Skin of body (tissue), 2 donors: ENCODE data around the gene GABRG3. TPM values are rescaled to one million over a fixed set of nuclear protein-coding genes. Genes with fewer than 3 reads are reported as not detected.
"Not testable (repeated sequence)": the region's sequence is repeated elsewhere in the genome, so short reads cannot be mapped to it uniquely, and the experiment has no call there.

Experiments
- DNase-seq: peaks from one replicate; lab custom pipeline; 2025; lab: John Stamatoyannopoulos, UW
- total RNA-seq: library from RNA; depleted of rRNA; stranded (reverse); fragments of >200 nt; gene quantifications from one replicate; pipeline ENCODE4 v1.2.3, GENCODE V29; 2014

GABRG3 gene
- total RNA-seq, 1 donor from 2014 or later, result 0.89 TPM

DNA sequence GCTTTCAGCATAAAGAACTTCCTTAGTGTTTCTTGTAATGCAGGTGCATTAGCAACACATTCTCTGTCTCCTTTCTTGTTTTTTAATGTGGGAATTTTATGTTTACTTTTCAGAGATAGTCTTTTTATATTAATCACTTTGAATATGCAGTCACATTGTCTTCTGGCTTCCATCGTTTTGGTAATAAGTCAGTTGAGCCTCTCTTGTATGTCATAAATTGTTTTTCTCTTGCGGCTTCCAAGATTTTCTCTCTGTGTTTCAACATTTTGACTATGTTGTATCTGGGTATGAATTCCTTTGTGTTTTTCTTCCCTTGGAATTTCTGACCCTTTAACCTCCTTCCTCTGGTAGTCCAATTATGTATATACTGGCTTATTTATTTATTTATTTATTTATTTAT lies 25.3 kb downstream of the GABRG3 start:
- no peak for DNase-seq

- not testable (repeated sequence) for DNase-seq
Measured at GRCh38 chr15:27003003-27003402, 32.0 kb downstream of the GABRG3 start.

DNA sequence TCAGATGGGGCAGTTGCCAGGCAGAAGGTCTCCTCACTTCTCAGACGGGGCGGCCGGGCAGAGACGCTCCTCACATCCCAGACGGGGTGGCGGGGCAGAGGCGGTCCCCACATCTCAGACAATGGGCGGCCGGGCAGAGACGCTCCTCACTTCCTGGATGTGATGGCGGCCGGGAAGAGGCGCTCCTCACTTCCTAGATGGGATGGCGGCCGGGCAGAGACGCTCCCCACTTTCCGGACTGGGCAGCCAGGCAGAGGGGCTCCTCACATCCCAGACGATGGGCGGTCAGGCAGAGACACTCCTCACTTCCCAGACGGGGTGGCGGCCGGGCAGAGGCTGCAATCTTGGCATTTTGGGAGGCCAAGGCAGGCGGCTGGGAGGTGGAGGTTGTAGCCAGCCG lies 33.2 kb downstream of the GABRG3 start:
- not testable (repeated sequence) for DNase-seq

- DNase-seq, result peak; percentile 81
Measured at GRCh38 chr15:27017168-27017809, 46.3 kb downstream of the GABRG3 start.

- DNase-seq, result no peak
Measured at GRCh38 chr15:27019687-27020086, 48.7 kb downstream of the GABRG3 start.

DNA sequence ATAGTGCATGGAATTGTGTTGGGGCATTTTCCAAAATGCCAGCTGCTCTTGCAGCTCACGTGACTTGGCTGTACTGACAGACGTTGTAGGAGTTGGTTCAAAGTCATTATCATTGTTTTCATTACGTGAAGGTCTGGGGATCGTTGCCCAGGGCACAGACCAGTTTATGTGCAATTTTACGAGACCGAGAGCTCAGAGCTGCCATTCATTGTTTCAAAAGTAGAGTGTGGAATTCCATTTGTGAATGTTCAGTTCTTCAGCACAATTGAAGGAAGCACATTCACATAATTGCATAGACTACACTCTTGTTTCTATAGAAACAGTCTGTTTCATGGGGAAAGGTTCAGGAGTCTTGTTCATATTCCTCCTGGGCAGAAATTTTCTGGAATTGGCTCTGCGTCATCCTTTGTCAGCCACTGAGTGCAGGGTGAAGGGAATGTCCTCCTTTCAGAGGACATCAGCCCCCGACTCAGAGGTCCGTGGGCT lies 54.5 kb downstream of the GABRG3 start:
- no peak for DNase-seq

DNA sequence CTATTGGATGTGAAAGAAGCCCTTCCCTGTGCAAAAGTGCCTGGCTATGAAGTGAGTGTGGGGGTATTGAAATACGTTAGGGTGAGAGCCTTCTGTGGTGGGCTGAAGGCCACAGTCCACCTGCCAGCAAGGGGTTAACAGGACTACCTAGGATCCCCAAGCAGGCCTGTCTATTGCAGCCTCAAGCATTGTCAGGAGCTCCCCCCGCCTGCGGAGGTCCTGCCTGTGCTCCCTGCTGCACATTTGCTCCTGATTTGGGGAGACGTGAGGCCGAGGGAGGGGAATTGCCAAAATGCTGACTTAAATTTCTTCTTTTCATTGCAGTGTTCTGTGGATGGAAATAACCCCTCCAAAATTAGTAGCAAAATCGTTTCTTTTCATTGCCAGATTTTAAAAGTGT lies 56.2 kb downstream of the GABRG3 start:
- DNase-seq, result no peak

DNA sequence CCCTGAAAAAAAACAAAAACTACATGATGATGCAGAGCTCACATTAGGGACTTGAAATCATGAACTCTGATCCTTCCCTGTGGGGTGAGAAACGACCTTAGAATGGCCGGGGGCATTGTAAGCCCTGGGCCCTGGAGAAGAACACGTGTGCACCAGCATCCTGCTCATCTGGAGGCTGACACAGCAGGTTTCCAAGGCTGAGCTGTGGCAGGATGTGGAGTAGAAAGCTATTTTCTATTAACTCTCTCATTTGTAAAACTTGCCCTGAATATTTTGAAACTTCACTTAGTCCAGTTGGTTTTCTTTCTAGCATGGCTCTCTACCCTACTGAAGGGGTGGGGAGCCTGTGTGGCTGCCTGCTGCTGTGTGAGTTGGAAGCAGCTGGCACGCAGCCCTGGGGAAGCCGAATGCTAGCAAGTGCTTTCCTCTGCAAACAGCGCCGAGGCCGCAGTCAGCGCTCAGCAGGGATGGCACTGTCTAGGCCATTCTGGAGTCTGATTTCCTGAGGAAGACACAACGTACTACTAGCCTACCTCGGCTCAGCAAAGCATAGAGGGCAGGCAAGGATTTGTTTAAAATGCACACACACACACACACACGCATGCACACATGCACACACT lies 58.0 kb downstream of the GABRG3 start:
- peak; percentile 50 for DNase-seq

DNA sequence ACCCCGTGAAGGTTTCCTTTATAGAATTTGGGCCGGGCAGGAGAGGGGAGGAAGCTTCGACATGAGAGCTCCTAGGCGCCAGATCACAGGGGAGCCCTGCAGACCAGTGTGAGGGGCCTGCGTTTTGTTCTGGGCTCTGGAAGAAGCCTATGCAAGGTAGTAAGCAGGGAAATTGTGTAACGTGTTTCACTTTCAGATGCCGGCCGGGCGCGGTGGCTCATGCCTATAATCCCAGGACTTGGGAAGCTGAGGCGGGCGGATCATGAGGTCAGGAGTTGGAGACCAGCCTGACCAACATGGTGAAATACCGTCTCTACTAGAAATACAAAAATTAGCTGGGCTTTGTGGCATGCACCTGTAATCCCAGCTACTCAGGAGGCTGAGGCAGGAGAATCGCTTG lies 65.2 kb downstream of the GABRG3 start:
- DNase-seq, result no peak

DNA sequence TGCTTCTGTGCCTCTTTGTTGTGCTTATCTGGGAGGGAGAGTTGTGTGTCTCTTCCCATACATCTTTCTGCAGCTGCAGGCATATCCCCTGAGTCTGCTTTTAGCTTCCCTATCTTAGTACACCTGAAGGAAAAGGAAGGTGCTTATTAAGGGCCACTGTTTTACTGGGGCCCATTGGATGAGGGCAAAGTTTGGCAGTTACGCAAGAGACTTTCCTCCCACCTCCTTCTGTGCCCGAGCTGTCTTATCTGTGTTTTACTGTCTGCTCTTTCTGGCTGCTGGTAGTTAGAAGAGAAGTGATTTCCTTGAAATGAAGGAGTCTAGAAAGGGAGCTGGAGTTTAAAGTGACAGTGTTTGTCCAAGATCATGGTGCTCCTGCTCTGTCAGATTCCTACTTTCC lies 66.5 kb downstream of the GABRG3 start:
- DNase-seq, result no peak

GRCh38 chr15:27039152-27039551 lies 68.2 kb downstream of the GABRG3 start:
- DNase-seq, result no peak

DNA sequence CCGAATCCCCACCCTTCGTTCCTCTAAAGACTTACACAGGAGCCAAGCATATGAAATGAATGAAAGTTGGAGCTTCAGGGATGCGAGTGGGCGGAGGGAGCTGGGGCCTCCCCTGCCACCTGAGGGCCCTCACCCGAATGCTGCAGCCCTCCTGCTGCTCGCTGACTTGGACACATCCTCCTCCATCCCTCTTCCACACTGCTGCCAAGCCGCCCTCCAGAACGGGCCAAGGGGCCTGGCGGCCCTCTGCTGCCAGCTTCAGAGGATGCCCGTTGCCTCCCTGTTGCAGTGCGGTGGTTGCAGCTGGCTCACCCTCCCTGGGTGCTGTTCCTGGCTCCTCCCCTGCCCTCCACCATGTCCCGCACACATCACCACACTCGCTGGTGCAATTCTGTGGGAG lies 71.2 kb downstream of the GABRG3 start:
- no peak for DNase-seq

- DNase-seq, result no peak
Measured at GRCh38 chr15:27042646-27043045, 71.7 kb downstream of the GABRG3 start.

GRCh38 chr15:27043770-27044169 lies 72.8 kb downstream of the GABRG3 start:
- no peak for DNase-seq

GRCh38 chr15:27045796-27046195 lies 74.8 kb downstream of the GABRG3 start:
- DNase-seq, result no peak

DNA sequence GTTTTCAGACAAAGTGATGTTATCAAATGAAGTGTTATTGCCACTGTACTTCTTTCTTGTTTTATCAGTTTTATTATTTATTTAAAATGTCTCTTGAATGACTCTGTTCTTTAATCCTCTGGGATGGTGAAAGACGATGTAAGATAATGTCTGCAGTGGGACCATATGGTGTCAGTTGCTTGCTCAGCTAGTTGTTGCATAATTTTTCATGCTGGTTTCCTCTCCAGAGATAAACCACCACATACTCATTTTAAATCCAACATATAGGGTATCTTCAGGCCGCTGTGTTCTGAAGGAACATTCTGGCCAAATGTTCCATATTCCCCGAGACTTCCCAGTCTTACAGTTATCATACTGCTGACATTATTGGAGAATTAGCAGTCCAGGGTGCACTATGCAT lies 75.9 kb downstream of the GABRG3 start:
- no peak for DNase-seq

DNA sequence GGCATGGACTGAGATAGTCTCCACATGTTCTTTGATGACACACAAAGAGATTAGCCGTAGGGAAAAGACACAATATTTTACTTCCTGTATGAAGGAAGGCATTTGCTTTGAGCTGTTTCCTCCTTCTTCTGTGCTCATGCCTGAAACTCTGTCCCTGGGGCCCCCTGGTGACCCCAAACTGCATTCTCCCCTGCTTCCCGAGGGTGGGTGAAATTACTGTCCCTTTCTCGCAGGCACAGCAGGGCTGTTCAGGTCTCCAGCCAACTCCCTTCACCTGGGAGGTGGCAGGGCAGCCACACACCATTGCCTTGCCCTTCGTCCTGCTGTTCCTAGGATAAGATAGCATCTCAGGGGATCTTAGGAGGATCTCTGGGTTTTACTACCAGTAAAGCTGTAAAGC lies 79.2 kb downstream of the GABRG3 start:
- DNase-seq, result no peak

- DNase-seq, result no peak
Measured at GRCh38 chr15:27054426-27054825, 83.4 kb downstream of the GABRG3 start.

DNA sequence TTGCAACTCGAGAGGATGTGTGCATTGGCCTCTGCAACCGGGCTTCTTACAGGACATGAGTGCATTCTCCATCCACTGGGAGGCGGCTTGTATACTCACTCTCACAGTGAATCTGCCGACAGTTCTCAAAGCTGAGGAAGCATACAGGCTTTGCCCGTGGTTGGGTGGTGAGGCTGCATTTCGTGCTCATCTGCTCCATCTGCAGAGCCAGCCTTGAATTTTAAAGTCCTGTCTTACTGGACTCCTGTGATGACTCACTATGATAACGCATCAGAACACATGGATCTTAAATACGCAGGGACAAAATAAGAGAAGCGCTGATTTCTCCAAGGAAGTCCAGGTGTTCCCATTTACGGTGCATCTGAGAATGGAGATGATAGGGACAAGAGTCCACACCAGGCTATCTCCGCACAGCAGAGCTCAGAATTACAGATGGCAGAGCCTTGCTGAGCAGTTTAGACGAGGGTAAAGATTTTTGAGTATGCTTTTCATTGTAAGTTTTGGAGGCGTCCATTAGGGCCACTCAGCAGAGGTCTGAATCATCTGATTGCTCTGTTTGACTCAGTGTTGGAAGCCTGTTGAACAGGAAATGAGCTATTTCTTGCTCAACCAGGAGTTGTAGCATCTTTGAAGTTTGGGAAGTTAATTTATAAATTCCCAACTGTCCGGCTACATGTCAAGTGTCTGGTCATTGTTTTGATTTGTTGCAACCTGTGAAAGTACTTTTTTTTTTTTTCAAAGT lies 87.1 kb downstream of the GABRG3 start:
- DNase-seq, result no peak

GRCh38 chr15:27058939-27059338 lies 88.0 kb downstream of the GABRG3 start:
- no peak for DNase-seq

DNA sequence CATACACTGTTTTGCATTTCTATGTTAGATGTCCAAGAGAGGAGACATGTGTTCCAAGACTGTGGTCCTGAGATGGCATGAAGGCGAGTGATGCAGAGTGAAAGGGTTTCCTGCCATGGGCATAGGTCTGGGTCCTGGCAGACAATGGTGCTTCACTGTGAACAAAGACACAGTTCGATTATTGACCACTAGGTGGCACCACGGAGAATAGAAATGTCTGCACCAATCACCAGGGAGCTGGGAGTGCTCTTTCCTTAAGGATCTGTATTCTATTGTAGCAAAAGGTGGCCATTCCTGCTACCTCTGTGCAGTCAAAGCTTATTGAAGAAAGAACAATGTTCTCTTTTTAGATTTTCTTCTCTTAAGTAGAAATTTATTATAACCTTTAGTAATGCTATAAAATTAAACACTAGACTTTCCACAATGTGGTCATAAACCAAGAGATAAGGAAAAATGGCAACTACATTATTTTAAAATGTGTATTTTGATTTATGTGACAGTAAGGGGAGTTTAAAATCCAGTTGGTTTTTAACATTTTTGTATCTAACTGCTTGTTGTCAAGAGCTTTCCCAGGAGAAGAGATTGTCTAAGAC lies 88.7 kb downstream of the GABRG3 start:
- DNase-seq, result peak; percentile 7

GRCh38 chr15:27061739-27062138 lies 90.8 kb downstream of the GABRG3 start:
- no peak for DNase-seq
